Tibial nerve (tissue), 4 donors: ENCODE results near the gene PCDHGB1. TPM values are rescaled to one million over a fixed set of nuclear protein-coding genes. Genes with fewer than 3 reads are reported as not detected.
A peak's percentile ranks its signal among the peaks of the same experiment; 100 is the strongest.
"Not testable (repeated sequence)": the region's sequence is repeated elsewhere in the genome, so short reads cannot be mapped to it uniquely, and the experiment has no call there.

Experiments used
- DNase-seq, 2 donors: peaks; one replicate each; pipeline ENCODE4 v3.0.0-alpha.2; 2019; ENCODE audit warnings: low spot score in 2 of 2
- H3K27ac ChIP-seq, 4 donors: fragments of 200-600 bp; sonication (generic) in 3 of 4; one replicate each; pipeline ENCODE4 v1.5.1; 2017 to 2019; ENCODE audit warnings: mild to moderate bottlenecking in 1 of 4
- H3K27me3 ChIP-seq, 2 donors: fragments of 200-600 bp; sonication (generic) in 1 of 2; one replicate each; pipeline versions ENCODE4 v1.5.1 to v1.6.0; 2017 to 2019
- H3K36me3 ChIP-seq, 3 donors: fragments of 200-600 bp; sonication (generic); one replicate each; pipeline ENCODE4 v1.5.1; 2018 to 2019
- H3K4me1 ChIP-seq, 4 donors: fragments of 200-600 bp; sonication (generic) in 3 of 4; one replicate each; pipeline ENCODE4 v1.5.1; 2017 to 2019
- H3K4me3 ChIP-seq, 4 donors: fragments of 200-600 bp; sonication (generic) in 3 of 4; one replicate each; pipeline ENCODE4 v1.5.1; 2017 to 2019; ENCODE audit warnings: mild to moderate bottlenecking in 1 of 4, moderate library complexity in 1 of 4
- H3K9me3 ChIP-seq, 4 donors: fragments of 200-600 bp; sonication (generic) in 3 of 4; one replicate each; pipeline ENCODE4 v1.5.1; 2017 to 2019
- CTCF ChIP-seq, 5 experiments: fragments of 200-600 bp in 3 of 5; fragments of 450-650 bp in 2 of 5; sonication (generic) in 3 of 5; IDR thresholded peaks; one replicate each; pipeline ENCODE4 v1.5.1; 2016 to 2019; ENCODE audit warnings: antibody characterized with exemption in 5 of 5, mild to moderate bottlenecking in 3 of 5, moderate library complexity in 2 of 5
- EP300 ChIP-seq, 2 donors: sonication (generic); formaldehyde crosslinking; IDR thresholded peaks; one replicate each; pipeline ENCODE4 v1.6.1; 2017; ENCODE audit warnings: antibody characterized with exemption in 2 of 2, mild to moderate bottlenecking in 1 of 2
- POLR2A ChIP-seq, 2 donors: fragments of 450-650 bp; IDR thresholded peaks; one replicate each; pipeline ENCODE4 v1.6.1; 2017; ENCODE audit warnings: antibody characterized with exemption in 2 of 2, mild to moderate bottlenecking in 2 of 2, moderate library complexity in 2 of 2
- WGBS, 2 donors: methylation state at CpG; one replicate each; pipeline ENCODE4 v1.1.5; 2018; 5-methylcytosine and 5-hydroxymethylcytosine counted together
- total RNA-seq, 4 donors: library from RNA; depleted of rRNA; stranded (reverse); fragments of >200 nt; gene quantifications; one replicate each; pipeline ENCODE4 v1.1.0, GENCODE V29; 2016

Gene PCDHGB1
- 1 to 10 TPM; 4.3 to 8.4 (median 6.8) TPM for total RNA-seq

DNA sequence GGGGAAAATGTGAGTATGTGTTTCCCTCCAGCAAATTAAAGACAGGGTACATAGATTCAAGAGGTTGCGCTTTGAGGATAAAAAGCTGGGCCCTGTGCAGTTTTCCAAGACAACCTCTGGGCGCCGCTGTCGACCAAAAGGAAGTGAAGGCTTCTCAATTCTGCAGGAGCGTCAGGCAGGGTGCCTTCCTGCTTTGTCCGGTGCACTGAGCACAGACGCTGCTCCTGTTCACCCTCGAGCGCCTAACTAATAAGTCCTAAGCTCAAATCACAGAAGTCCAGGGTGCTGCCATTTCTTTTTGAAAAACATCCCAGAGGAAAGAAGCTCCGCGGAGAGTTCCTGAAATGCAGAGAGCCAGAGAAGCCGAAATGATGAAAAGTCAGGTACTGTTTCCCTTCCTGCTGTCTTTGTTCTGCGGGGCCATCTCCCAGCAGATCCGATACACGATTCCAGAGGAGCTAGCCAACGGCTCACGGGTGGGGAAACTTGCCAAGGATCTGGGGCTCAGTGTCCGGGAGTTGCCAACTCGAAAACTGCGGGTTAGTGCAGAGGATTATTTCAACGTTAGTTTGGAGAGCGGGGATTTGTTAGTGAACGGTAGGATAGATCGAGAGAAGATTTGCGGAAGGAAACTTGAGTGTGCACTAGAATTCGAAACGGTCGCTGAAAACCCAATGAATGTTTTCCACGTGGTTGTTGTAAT lies at the start of gene PCDHGB1:
Gene PCDHGB1 (plus strand): TSS at position 183 of the 703 bp plus-strand sequence. CDS start 162 bp downstream, at position 345.
- Histone ChIP-seq H3K4me3 (peak within 1 kb of the TSS in 1 of 4 donors; percentile 2), H3K4me1 (no peaks in the 10 kb centered on the region), H3K27me3 (no peaks in the 10 kb centered on the region), H3K27ac (no peak within 1 kb of the TSS), H3K9me3 (peaks cover 4 to 99% (median 43%) of the 10 kb centered on the region in 4 donors), H3K36me3 (peaks cover 0 to 28% (median 0%) of the 10 kb centered on the region in 3 donors)
- WGBS, 2 donors = 28 to 36% methylated on average over 29 of the region's 29 CpGs
- DNase-seq = no peak
- TF ChIP-seq EP300 (IDR thresholded peaks at IDR 0.05) (no peak), CTCF (IDR thresholded peaks at IDR 0.05) (peak in 2 of 5 experiments; percentile 8 to 10)

GRCh38 chr5:141303756-141304155 lies 46.1 kb upstream of the PCDHGB1 start, which contains the start of gene SLC25A2:
SLC25A2 (minus strand) TSS chr5:141304049; CDS start chr5:141303865, 184 bp downstream.
- no peaks in the 10 kb centered on the region for H3K27me3 ChIP-seq
- H3K27ac ChIP-seq = no peak within 1 kb of the TSS
- H3K9me3 ChIP-seq = peaks cover 0 to 100% (median 46%) of the 10 kb centered on the region in 4 donors
- DNase-seq = no peak
- H3K4me1 ChIP-seq = no peaks in the 10 kb centered on the region
- 51 to 52% methylated on average over 21 to 22 of the region's 36 CpGs for WGBS, 2 donors
- H3K4me3 ChIP-seq = no peak within 1 kb of the TSS
- H3K36me3 ChIP-seq = peaks cover 0 to 95% (median 0%) of the 10 kb centered on the region in 3 donors
- TF ChIP-seq CTCF (IDR thresholded peaks at IDR 0.05) = no peak
- no peak for TF ChIP-seq EP300 (IDR thresholded peaks at IDR 0.05)
- TF ChIP-seq POLR2A (IDR thresholded peaks at IDR 0.05) = no peak

- H3K27ac ChIP-seq = no peak overlapping the region
- no peaks in the 10 kb centered on the region for H3K27me3 ChIP-seq
- peaks cover 0 to 86% (median 0%) of the 10 kb centered on the region in 3 donors for H3K36me3 ChIP-seq
- no peak overlapping the region for H3K4me3 ChIP-seq
- no peak for TF ChIP-seq EP300 (IDR thresholded peaks at IDR 0.05)
- no peak for TF ChIP-seq CTCF (IDR thresholded peaks at IDR 0.05)
- H3K4me1 ChIP-seq = no peaks in the 10 kb centered on the region
- DNase-seq = no peak
- WGBS, 2 donors = 96 to 97% methylated on average over 1 of the region's 1 CpG
- H3K9me3 ChIP-seq = peaks cover 0 to 100% (median 47%) of the 10 kb centered on the region in 4 donors
Measured at GRCh38 chr5:141306630-141307029, 43.3 kb upstream of the PCDHGB1 start.

- peaks cover 6 to 100% (median 52%) of the 10 kb centered on the region in 4 donors for H3K9me3 ChIP-seq
- TF ChIP-seq EP300 (IDR thresholded peaks at IDR 0.05) = no peak
- no peak for TF ChIP-seq POLR2A (IDR thresholded peaks at IDR 0.05)
- TF ChIP-seq CTCF (IDR thresholded peaks at IDR 0.05) = no peak
- H3K4me1 ChIP-seq = no peaks in the 10 kb centered on the region
- H3K27ac ChIP-seq = no peak overlapping the region
- H3K4me3 ChIP-seq = no peak overlapping the region
- DNase-seq = no peak
- no peaks in the 10 kb centered on the region for H3K27me3 ChIP-seq
- peaks cover 0 to 91% (median 12%) of the 10 kb centered on the region in 3 donors for H3K36me3 ChIP-seq
Measured at GRCh38 chr5:141313711-141314110, 36.2 kb upstream of the PCDHGB1 start.

GRCh38 chr5:141316963-141317362 lies 32.9 kb upstream of the PCDHGB1 start:
- not testable (repeated sequence) for DNase-seq, H3K27ac ChIP-seq, H3K4me3 ChIP-seq, H3K27me3 ChIP-seq
- Histone ChIP-seq H3K36me3 (peaks cover 0 to 80% (median 19%) of the 10 kb centered on the region in 3 donors), H3K4me1 (peaks cover 0 to 11% (median 7%) of the 10 kb centered on the region in 4 donors), H3K9me3 (peaks cover 8 to 90% (median 52%) of the 10 kb centered on the region in 4 donors)
- 91 to 94% methylated on average over 4 of the region's 4 CpGs for WGBS, 2 donors
